ENCODE results near the gene RRAS2.

RRAS2 gene

GRCh38 chr11:14230407-14230806 is 128.6 kb downstream of the RRAS2 start:
- DNase-seq (ENCODE audit: low read depth in 1 of 2, low spot score in 1 of 2) = no peak

GRCh38 chr11:14229472-14229871 is 129.5 kb downstream of the RRAS2 start:
- no peak overlapping the region for H3K27ac ChIP-seq (replicated peaks)
- TF ChIP-seq REST (IDR thresholded peaks at IDR 0.05; ENCODE audit: insufficient replicate concordance, low read depth) = no peak
- TF ChIP-seq CTCF (IDR thresholded peaks at IDR 0.05; ENCODE audit: insufficient read depth, low read length) = no peak
- TF ChIP-seq POLR2AphosphoS5 (IDR thresholded peaks at IDR 0.05; ENCODE audit: low read depth) = no peak
- no peak for TF ChIP-seq SPI1 (IDR thresholded peaks at IDR 0.05; ENCODE audit: borderline replicate concordance, low read depth)
- TF ChIP-seq GABPA (IDR thresholded peaks at IDR 0.05; ENCODE audit: low read depth) = no peak

More at GRCh38 chr11:14230407-14230806, 128.6 kb downstream of the RRAS2 start:
- Histone ChIP-seq H3K27me3 (ENCODE audit: insufficient read depth, poor library complexity, severe bottlenecking) (peaks cover 3% of the 10 kb centered on the region), H3K4me3 (replicated peaks; ENCODE audit: insufficient read depth, low read length) (no peak overlapping the region), H3K27ac (replicated peaks) (no peak overlapping the region)
- TF ChIP-seq SPI1 (IDR thresholded peaks at IDR 0.05; ENCODE audit: borderline replicate concordance, low read depth) (no peak), REST (IDR thresholded peaks at IDR 0.05; ENCODE audit: insufficient replicate concordance, low read depth) (no peak), GABPA (IDR thresholded peaks at IDR 0.05; ENCODE audit: low read depth) (no peak), POLR2AphosphoS5 (IDR thresholded peaks at IDR 0.05; ENCODE audit: low read depth) (no peak), CTCF (IDR thresholded peaks at IDR 0.05; ENCODE audit: insufficient read depth, low read length) (no peak)

GRCh38 chr11:14228356-14228755 is 130.6 kb downstream of the RRAS2 start:
- no peak for TF ChIP-seq POLR2AphosphoS5 (IDR thresholded peaks at IDR 0.05; ENCODE audit: low read depth)
- TF ChIP-seq SPI1 (IDR thresholded peaks at IDR 0.05; ENCODE audit: borderline replicate concordance, low read depth) = no peak
- no peak for TF ChIP-seq CTCF (IDR thresholded peaks at IDR 0.05; ENCODE audit: insufficient read depth, low read length)
- no peak for TF ChIP-seq GABPA (IDR thresholded peaks at IDR 0.05; ENCODE audit: low read depth)
- TF ChIP-seq REST (IDR thresholded peaks at IDR 0.05; ENCODE audit: insufficient replicate concordance, low read depth) = no peak
- Histone ChIP-seq H3K27me3 (ENCODE audit: insufficient read depth, poor library complexity, severe bottlenecking) (peaks cover 3% of the 10 kb centered on the region), H3K27ac (replicated peaks) (no peak overlapping the region), H3K4me3 (replicated peaks; ENCODE audit: insufficient read depth, low read length) (no peak overlapping the region)
- DNase-seq (ENCODE audit: low read depth in 1 of 2, low spot score in 1 of 2) = no peak

More at GRCh38 chr11:14229472-14229871, 129.5 kb downstream of the RRAS2 start:
- no peak overlapping the region for H3K4me3 ChIP-seq (replicated peaks; ENCODE audit: insufficient read depth, low read length)
- H3K27me3 ChIP-seq (ENCODE audit: insufficient read depth, poor library complexity, severe bottlenecking) = peaks cover 3% of the 10 kb centered on the region
- no peak for DNase-seq (ENCODE audit: low read depth in 1 of 2, low spot score in 1 of 2)

Measured in HL-60 (cell line).